ENCODE measurements around the gene FBXO9. TPM values are rescaled to one million over a fixed set of nuclear protein-coding genes. Genes with fewer than 3 reads are reported as not detected.

The FBXO9 gene
- total RNA-seq, 1 donor from 2014 or later: 61.4 TPM

DNA sequence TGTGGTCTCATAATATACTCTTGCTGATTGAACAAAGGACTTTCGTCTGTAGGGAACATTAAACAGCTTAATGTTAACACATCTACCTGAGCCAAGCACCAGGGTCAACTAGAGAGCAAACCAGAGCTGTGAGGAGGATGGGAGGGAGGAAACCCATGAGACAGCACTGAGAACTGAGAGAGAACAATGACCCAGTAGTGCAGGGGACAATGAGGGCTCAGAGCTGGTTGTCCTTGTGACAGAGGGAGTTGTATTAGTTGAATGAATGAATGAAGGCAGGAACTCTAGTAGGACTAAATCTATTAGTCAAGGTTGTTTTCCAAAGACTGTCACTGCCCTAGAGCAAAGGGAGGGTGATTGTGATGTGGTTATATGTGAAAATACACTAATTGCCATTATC lies 41.9 kb upstream of the FBXO9 start:
- H3K9me3 ChIP-seq: no peaks in the 10 kb centered on the region
- H3K4me1 ChIP-seq: no peaks in the 10 kb centered on the region
- no peak for DNase-seq (ENCODE audit: extremely low spot score in 2 of 2)
- no peak overlapping the region for H3K27ac ChIP-seq
- TF ChIP-seq POLR2AphosphoS5 (IDR thresholded peaks at IDR 0.05; ENCODE audit: insufficient read depth in 1 of 2, low read depth in 1 of 2) (no peak), POLR2A (IDR thresholded peaks at IDR 0.05) (no peak)
- TF ChIP-seq, protein P1, sequence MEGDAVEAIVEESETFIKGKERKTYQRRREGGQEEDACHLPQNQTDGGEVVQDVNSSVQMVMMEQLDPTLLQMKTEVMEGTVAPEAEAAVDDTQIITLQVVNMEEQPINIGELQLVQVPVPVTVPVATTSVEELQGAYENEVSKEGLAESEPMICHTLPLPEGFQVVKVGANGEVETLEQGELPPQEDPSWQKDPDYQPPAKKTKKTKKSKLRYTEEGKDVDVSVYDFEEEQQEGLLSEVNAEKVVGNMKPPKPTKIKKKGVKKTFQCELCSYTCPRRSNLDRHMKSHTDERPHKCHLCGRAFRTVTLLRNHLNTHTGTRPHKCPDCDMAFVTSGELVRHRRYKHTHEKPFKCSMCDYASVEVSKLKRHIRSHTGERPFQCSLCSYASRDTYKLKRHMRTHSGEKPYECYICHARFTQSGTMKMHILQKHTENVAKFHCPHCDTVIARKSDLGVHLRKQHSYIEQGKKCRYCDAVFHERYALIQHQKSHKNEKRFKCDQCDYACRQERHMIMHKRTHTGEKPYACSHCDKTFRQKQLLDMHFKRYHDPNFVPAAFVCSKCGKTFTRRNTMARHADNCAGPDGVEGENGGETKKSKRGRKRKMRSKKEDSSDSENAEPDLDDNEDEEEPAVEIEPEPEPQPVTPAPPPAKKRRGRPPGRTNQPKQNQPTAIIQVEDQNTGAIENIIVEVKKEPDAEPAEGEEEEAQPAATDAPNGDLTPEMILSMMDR (IDR thresholded peaks at IDR 0.05): no peak
- H3K36me3 ChIP-seq: peaks cover 0 to 32% of the 10 kb centered on the region in 2 donors
- intact Hi-C loops (cut with DNase I): no loop called here
- H3K27me3 ChIP-seq: no peaks in the 10 kb centered on the region
- no peak overlapping the region for H3K4me3 ChIP-seq

DNA sequence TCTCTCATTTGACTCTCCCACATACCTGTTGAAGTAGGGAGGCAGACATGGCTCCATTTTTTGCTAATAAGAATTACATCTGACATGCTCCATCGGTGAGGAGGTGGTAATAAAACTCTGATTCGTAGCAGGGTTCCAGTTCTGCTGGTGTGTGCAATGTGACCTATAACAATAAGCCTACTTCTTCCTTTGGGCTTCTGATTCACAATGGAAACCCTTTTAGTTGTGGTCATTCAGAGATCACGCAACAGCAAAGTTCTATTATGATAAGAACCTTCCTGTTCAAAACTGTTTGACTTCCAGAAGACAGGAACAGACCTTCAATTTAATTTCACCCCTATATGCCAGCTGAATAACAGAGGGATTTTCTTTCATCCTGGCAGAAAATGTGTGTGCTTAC lies 38.7 kb upstream of the FBXO9 start:
- no peak overlapping the region for H3K27ac ChIP-seq
- H3K27me3 ChIP-seq: no peaks in the 10 kb centered on the region
- TF ChIP-seq POLR2AphosphoS5 (IDR thresholded peaks at IDR 0.05; ENCODE audit: insufficient read depth in 1 of 2, low read depth in 1 of 2) (no peak), POLR2A (IDR thresholded peaks at IDR 0.05) (no peak)
- TF ChIP-seq, protein P1 (IDR thresholded peaks at IDR 0.05): no peak
- no peak for DNase-seq (ENCODE audit: extremely low spot score in 2 of 2)
- H3K4me1 ChIP-seq: no peaks in the 10 kb centered on the region
- H3K36me3 ChIP-seq: peaks cover 0 to 50% of the 10 kb centered on the region in 2 donors
- H3K4me3 ChIP-seq: no peak overlapping the region
- intact Hi-C loops (cut with DNase I): no loop called here
- H3K9me3 ChIP-seq: no peaks in the 10 kb centered on the region

GRCh38 chr6:53027131-53027718 lies 38.0 kb upstream of the FBXO9 start:
- Histone ChIP-seq H3K9me3 (no peaks in the 10 kb centered on the region), H3K4me3 (no peak overlapping the region), H3K27me3 (no peaks in the 10 kb centered on the region), H3K27ac (no peak overlapping the region), H3K36me3 (peaks cover 0 to 57% of the 10 kb centered on the region in 2 donors), H3K4me1 (no peaks in the 10 kb centered on the region)
- DNase-seq (ENCODE audit: extremely low spot score in 2 of 2): no peak
- intact Hi-C loops (cut with DNase I): no loop called here
- TF ChIP-seq POLR2AphosphoS5 (IDR thresholded peaks at IDR 0.05; ENCODE audit: insufficient read depth in 1 of 2, low read depth in 1 of 2) (no peak), POLR2A (IDR thresholded peaks at IDR 0.05) (no peak)
- TF ChIP-seq, protein P1 (IDR thresholded peaks at IDR 0.05): no peak

DNA sequence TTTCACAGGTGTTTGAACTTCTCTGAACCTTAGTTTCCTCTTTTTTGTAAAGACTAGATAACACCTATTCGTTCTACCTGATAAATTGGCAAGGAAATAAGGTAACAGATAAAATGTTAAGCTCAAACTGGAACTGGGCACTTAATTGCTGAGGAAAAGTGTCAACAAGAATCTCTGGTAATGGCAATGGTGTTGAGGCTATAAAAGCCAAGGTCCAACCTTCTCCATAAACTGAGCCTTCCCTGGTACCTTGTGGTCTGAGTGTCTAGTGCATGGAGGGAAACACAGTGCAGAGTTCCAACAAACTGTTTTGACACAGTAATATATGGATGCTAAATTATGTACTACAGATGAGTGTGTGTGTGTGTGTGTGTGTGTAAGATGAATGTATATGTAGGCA lies 36.7 kb upstream of the FBXO9 start:
- intact Hi-C loops (cut with DNase I): no loop called here
- H3K4me3 ChIP-seq: no peak overlapping the region
- no peaks in the 10 kb centered on the region for H3K9me3 ChIP-seq
- H3K36me3 ChIP-seq: peaks cover 0 to 58% of the 10 kb centered on the region in 2 donors
- TF ChIP-seq, protein P1 (IDR thresholded peaks at IDR 0.05): no peak
- TF ChIP-seq POLR2A (IDR thresholded peaks at IDR 0.05): no peak
- TF ChIP-seq POLR2AphosphoS5 (IDR thresholded peaks at IDR 0.05; ENCODE audit: insufficient read depth in 1 of 2, low read depth in 1 of 2): no peak
- DNase-seq (ENCODE audit: extremely low spot score in 2 of 2): no peak
- peaks cover 9% of the 10 kb centered on the region for H3K4me1 ChIP-seq
- H3K27ac ChIP-seq: no peak overlapping the region
- H3K27me3 ChIP-seq: no peaks in the 10 kb centered on the region

GRCh38 chr6:53029257-53029656 lies 35.9 kb upstream of the FBXO9 start:
- Histone ChIP-seq H3K9me3 (no peaks in the 10 kb centered on the region), H3K27ac (no peak overlapping the region), H3K36me3 (peaks cover 0 to 54% of the 10 kb centered on the region in 2 donors), H3K4me3 (no peak overlapping the region), H3K27me3 (no peaks in the 10 kb centered on the region), H3K4me1 (peaks cover 17% of the 10 kb centered on the region)
- TF ChIP-seq POLR2A (IDR thresholded peaks at IDR 0.05) (no peak), POLR2AphosphoS5 (IDR thresholded peaks at IDR 0.05; ENCODE audit: insufficient read depth in 1 of 2, low read depth in 1 of 2) (no peak)
- TF ChIP-seq, protein P1 (IDR thresholded peaks at IDR 0.05): no peak
- intact Hi-C loops (cut with DNase I): no loop called here
- DNase-seq (ENCODE audit: extremely low spot score in 2 of 2): no peak
